Caco-2 (cell line): Measurements from ENCODE around the gene GASK1A. TPM values are rescaled to one million over a fixed set of nuclear protein-coding genes. Genes with fewer than 3 reads are reported as not detected.

Experiments used
- BruUV-seq: library from RNA; stranded (reverse); fragments of 400-500 nt; replicated peaks from 2 replicates; lab custom pipeline; 2021; lab: Mats Ljungman, UMichigan
- CTCF ChIA-PET: fragments of 300-600 bp; sonication (Branson Sonifier 250); formaldehyde crosslinking; loops from one replicate; lab custom pipeline; 2022; ENCODE audit warnings: antibody characterized with exemption; lab: Charles Lee
- POLR2A ChIA-PET: fragments of 300-600 bp; sonication (Branson Sonifier 250); formaldehyde crosslinking; loops from one replicate; lab custom pipeline; 2022; ENCODE audit warnings: antibody characterized with exemption; lab: Charles Lee
- DNase-seq, 2 experiments: peaks; one replicate each; pipeline versions ENCODE4 v3.0.0 to v3.0.0-alpha.2; 2020 to 2022
- H3K27me3 ChIP-seq: replicated peaks from 2 replicates; pipeline ENCODE4 v1.6.0; 2011; ENCODE audit warnings: low read length; ENCODE audit not compliant: control insufficient read depth, insufficient read depth
- H3K36me3 ChIP-seq: 2 replicates; pipeline ENCODE4 v1.5.1; 2011; ENCODE audit warnings: low read length; ENCODE audit not compliant: control insufficient read depth, insufficient read depth
- H3K4me1 ChIP-seq: fragments of 250-450 bp; sonication (Bioruptor Pico); 2 replicates; pipeline ENCODE4 v1.5.1; 2020; ENCODE audit warnings: mild to moderate bottlenecking
- H3K4me3 ChIP-seq: 2 replicates; pipeline ENCODE4 v1.5.1; 2011; ENCODE audit warnings: low read depth, mild to moderate bottlenecking, control low read depth, low read length
- H3K9me3 ChIP-seq: fragments of 250-450 bp; sonication (Bioruptor Pico); 2 replicates; pipeline ENCODE4 v1.5.1; 2020; ENCODE audit warnings: mild to moderate bottlenecking, moderate library complexity
- H3K27ac Mint-ChIP-seq: one replicate; pipeline ENCODE4 v1.8.0; 2022; ENCODE audit warnings: mixed read lengths; ENCODE audit not compliant: unreplicated experiment
- H3K27me3 Mint-ChIP-seq: one replicate; pipeline ENCODE4 v1.8.0; 2022; ENCODE audit warnings: mixed read lengths; ENCODE audit not compliant: insufficient read depth, unreplicated experiment
- H3K36me3 Mint-ChIP-seq: one replicate; pipeline ENCODE4 v1.8.0; 2022; ENCODE audit warnings: mild to moderate bottlenecking, mixed read lengths; ENCODE audit not compliant: insufficient read depth, unreplicated experiment
- H3K4me1 Mint-ChIP-seq: one replicate; pipeline ENCODE4 v1.8.0; 2022; ENCODE audit warnings: low read depth, mixed read lengths; ENCODE audit not compliant: unreplicated experiment
- H3K4me3 Mint-ChIP-seq: one replicate; pipeline ENCODE4 v1.8.0; 2022; ENCODE audit warnings: mild to moderate bottlenecking, moderate library complexity, mixed read lengths; ENCODE audit not compliant: unreplicated experiment
- H3K9me3 Mint-ChIP-seq: one replicate; pipeline ENCODE4 v1.8.0; 2022; ENCODE audit warnings: mixed read lengths; ENCODE audit not compliant: unreplicated experiment
- intact Hi-C: fragments of 100-400 bp; cut with micrococcal nuclease; formaldehyde crosslinking; loops from one replicate; pipeline ENCODE4 v1.10.0; 2022; ENCODE audit not compliant: unreplicated experiment
- total RNA-seq: library from RNA; stranded (reverse); gene quantifications from 2 replicates; pipeline ENCODE4 v1.2.3, GENCODE V29; 2022
- TF ChIP-seq, protein P1 (sequence below), 2 experiments: fragments of 200-600 bp in 1 of 2; IDR thresholded peaks; 1 replicate in 1 of 2; 2 replicates in 1 of 2; pipeline versions ENCODE4 v1.5.1 to v1.8.0; 2011 to 2022; ENCODE audit warnings: antibody characterized with exemption in 1 of 2, control low read depth in 1 of 2, inconsistent platforms in 1 of 2, low read depth in 1 of 2, low read length in 1 of 2, mild to moderate bottlenecking in 1 of 2, moderate library complexity in 1 of 2; ENCODE audit not compliant: insufficient read depth in 1 of 2, severe bottlenecking in 1 of 2, unreplicated experiment in 1 of 2

The GASK1A gene
- total RNA-seq, 1 experiment from 2014 or later = 0.16 TPM

GRCh38 chr3:42988097-42988496, 9.0 kb downstream of the GASK1A start:
- Mint-ChIP-seq H3K36me3 (no peaks in the 10 kb centered on the region), H3K27me3 (peaks cover 36% of the 10 kb centered on the region), H3K4me1 (no peaks in the 10 kb centered on the region), H3K27ac (no peak overlapping the region), H3K9me3 (no peaks in the 10 kb centered on the region), H3K4me3 (no peak overlapping the region)
- POLR2A ChIA-PET = no interaction called here
- Histone ChIP-seq H3K9me3 (no peaks in the 10 kb centered on the region), H3K4me3 (no peak overlapping the region), H3K27me3 (no peaks in the 10 kb centered on the region), H3K36me3 (no peaks in the 10 kb centered on the region), H3K4me1 (no peaks in the 10 kb centered on the region)
- CTCF ChIA-PET = no interaction called here
- BruUV-seq = no TSS peak
- intact Hi-C loops = no loop called here
- TF ChIP-seq, protein P1, sequence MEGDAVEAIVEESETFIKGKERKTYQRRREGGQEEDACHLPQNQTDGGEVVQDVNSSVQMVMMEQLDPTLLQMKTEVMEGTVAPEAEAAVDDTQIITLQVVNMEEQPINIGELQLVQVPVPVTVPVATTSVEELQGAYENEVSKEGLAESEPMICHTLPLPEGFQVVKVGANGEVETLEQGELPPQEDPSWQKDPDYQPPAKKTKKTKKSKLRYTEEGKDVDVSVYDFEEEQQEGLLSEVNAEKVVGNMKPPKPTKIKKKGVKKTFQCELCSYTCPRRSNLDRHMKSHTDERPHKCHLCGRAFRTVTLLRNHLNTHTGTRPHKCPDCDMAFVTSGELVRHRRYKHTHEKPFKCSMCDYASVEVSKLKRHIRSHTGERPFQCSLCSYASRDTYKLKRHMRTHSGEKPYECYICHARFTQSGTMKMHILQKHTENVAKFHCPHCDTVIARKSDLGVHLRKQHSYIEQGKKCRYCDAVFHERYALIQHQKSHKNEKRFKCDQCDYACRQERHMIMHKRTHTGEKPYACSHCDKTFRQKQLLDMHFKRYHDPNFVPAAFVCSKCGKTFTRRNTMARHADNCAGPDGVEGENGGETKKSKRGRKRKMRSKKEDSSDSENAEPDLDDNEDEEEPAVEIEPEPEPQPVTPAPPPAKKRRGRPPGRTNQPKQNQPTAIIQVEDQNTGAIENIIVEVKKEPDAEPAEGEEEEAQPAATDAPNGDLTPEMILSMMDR (IDR thresholded peaks at IDR 0.05; ENCODE audit: insufficient read depth in 1 of 2, low read depth in 1 of 2, low read length in 1 of 2, severe bottlenecking in 1 of 2, unreplicated experiment in 1 of 2) = no peak
- no peak for DNase-seq

DNA sequence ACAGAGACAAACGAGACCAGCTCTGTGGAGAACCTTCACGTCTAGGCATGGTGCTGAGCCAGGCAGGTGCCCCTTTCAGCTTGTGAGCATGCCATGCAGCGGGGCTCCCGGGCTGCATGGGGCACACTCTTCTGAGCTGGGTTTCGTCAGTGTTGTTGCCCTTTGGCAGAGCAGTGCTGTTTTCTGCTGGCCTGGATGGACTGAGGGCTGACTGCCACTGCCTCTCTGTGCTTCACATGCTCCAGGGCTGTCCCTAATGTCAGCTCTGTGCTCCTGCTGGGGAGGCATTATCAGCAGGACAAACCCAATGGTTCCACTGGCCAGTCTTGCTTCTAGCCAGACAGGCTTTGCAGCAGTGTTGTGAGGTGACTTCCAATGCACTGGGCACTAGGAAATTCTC, 9.5 kb downstream of the GASK1A start:
- Mint-ChIP-seq H3K27me3 (peaks cover 36% of the 10 kb centered on the region), H3K4me1 (no peaks in the 10 kb centered on the region), H3K27ac (no peak overlapping the region), H3K9me3 (no peaks in the 10 kb centered on the region), H3K36me3 (no peaks in the 10 kb centered on the region), H3K4me3 (no peak overlapping the region)
- no peaks in the 10 kb centered on the region for H3K4me1 ChIP-seq
- no peak for DNase-seq
- CTCF ChIA-PET = no interaction called here
- no peak overlapping the region for H3K4me3 ChIP-seq
- TF ChIP-seq, protein P1 (IDR thresholded peaks at IDR 0.05; ENCODE audit: insufficient read depth in 1 of 2, low read depth in 1 of 2, low read length in 1 of 2, severe bottlenecking in 1 of 2, unreplicated experiment in 1 of 2) = no peak
- no TSS peak for BruUV-seq
- no peaks in the 10 kb centered on the region for H3K9me3 ChIP-seq
- no peaks in the 10 kb centered on the region for H3K27me3 ChIP-seq
- POLR2A ChIA-PET = no interaction called here
- intact Hi-C loops = no loop called here
- H3K36me3 ChIP-seq = no peaks in the 10 kb centered on the region

DNA sequence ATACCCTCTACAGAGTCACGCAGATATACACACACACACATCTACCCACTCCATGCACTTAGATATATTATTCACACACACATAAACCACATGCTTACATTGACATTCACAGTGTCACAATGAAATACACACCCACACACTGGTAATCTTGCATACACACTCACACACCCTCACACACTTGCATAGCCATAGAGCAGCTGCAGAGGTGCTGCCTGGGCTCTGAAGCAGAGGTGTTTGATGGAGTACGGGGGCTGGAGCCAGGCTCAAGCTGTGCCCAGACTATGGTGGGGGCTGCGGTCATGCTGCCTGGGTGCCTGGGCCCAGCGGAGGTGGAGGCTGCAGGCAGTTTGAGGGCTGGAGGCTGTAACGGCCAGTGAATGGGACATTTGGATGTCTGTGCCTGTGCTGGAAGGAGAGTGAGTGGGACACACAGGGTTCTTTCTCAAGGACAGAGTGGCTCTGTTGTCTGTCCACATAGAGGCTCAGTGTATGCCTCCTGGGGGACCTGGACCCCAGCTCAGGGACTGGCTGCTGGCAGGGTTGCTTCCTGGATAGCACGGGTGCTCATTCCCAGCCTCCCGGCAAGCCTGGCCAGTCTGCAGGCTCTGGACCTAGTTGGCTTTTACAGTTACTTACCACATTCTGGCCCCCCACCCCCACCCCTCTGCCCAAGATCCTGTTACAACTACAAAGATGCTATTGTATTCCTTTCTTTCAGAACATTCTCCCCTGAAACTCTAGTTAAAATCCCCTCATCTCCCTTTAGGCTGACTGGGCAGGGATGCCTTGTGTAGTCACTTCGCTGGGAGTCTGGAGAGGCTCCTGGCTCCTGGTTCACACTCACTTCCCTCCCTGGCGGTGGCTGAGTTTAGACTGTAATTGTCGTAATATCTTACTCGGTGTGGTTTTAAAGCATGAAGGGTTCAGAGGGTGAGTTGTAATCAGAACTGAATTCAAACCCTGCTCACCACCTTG, 12.5 kb downstream of the GASK1A start:
- H3K27me3 Mint-ChIP-seq = peaks cover 19% of the 10 kb centered on the region
- TF ChIP-seq, protein P1 (IDR thresholded peaks at IDR 0.05; ENCODE audit: insufficient read depth in 1 of 2, low read depth in 1 of 2, low read length in 1 of 2, severe bottlenecking in 1 of 2, unreplicated experiment in 1 of 2) = no peak
- no TSS peak for BruUV-seq
- no peaks in the 10 kb centered on the region for H3K36me3 Mint-ChIP-seq
- no peaks in the 10 kb centered on the region for H3K4me1 Mint-ChIP-seq
- no peaks in the 10 kb centered on the region for H3K27me3 ChIP-seq
- no peak for DNase-seq
- POLR2A ChIA-PET = no interaction called here
- H3K36me3 ChIP-seq = no peaks in the 10 kb centered on the region
- no peak overlapping the region for H3K4me3 Mint-ChIP-seq
- CTCF ChIA-PET = no interaction called here
- H3K9me3 Mint-ChIP-seq = no peaks in the 10 kb centered on the region
- no peak overlapping the region for H3K27ac Mint-ChIP-seq
- H3K4me3 ChIP-seq = no peak overlapping the region
- intact Hi-C loops = no loop called here
- H3K4me1 ChIP-seq = no peaks in the 10 kb centered on the region
- no peaks in the 10 kb centered on the region for H3K9me3 ChIP-seq
